Effector CD8-positive, alpha-beta T cell (primary cell): Measurements from ENCODE around the gene ACTL6B.

ENCODE experiments used
- DNase-seq: peaks from one replicate; lab custom pipeline; 2025; lab: John Stamatoyannopoulos, UW

Gene ACTL6B

DNA sequence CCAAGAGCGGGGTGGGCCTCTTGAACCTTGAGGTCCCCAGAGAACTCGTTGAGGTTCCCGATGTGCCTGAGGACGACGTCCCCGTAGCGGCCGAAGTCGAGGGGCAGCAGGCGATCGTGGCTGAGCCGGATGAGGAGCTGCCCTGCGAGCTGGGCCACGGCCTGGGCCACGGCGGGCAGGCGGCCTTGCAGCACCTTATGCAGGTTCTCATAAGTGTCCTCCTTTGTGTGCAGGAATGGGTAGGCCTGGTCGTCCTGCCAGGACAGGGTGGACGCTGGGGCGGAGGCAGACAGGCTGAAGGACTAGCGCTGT is 29.1 kb downstream of the ACTL6B start:
- DNase-seq = no peak

DNA sequence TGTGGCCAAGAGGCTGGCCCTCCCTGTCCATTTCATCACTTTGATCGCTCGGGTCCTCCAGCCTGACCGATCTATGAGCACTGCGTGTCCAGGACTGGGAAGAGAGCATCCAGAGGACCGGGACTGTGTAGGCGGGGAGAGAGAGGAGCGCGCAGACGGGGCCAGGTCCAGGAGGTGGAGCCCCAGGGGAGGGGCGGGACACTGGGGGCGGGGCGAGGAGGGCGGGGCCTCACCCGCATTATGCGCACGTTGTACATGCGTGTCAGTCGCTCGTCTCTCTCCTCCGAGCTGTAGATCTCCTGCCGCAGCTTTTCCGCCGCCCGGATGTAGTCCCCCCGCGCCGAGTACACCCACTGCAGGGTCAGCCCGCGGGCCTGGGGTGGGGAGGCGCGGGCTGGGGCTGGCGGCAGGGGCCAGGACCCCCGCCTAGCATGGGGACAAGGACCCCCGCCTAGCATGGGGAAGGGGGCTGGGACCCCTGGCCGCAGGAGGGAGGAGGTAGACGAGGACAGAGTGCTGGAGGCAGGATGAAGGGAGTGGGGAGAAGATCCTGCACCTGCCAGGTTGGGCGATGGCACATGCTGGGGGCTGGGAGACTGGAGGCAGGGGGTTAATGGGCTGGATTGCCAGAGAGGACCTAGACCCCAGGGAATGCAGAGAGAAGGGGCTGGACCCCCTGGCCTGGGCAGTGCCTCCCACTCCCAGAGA is 29.6 kb downstream of the ACTL6B start:
- peak; percentile 86 for DNase-seq

DNA sequence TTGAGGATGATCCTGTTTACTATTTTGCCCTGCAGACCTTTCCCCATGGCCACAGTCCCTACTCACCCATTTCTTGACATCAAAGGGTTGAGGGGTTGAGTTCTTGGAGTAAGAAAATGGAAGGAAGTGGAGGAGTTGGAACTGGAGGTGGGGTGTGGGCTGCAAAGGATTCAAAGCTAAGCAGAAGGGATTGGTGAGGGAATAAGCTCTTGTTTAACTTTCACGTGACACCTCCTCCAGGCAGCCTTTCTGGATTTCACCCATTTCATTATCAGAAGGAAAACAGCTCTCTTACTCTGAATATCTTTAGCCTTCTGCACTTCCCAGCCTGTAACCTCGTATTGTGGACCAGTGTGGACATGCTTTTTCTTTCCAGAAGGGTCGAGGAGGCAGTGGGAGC is 30.2 kb downstream of the ACTL6B start:
- no peak for DNase-seq

DNA sequence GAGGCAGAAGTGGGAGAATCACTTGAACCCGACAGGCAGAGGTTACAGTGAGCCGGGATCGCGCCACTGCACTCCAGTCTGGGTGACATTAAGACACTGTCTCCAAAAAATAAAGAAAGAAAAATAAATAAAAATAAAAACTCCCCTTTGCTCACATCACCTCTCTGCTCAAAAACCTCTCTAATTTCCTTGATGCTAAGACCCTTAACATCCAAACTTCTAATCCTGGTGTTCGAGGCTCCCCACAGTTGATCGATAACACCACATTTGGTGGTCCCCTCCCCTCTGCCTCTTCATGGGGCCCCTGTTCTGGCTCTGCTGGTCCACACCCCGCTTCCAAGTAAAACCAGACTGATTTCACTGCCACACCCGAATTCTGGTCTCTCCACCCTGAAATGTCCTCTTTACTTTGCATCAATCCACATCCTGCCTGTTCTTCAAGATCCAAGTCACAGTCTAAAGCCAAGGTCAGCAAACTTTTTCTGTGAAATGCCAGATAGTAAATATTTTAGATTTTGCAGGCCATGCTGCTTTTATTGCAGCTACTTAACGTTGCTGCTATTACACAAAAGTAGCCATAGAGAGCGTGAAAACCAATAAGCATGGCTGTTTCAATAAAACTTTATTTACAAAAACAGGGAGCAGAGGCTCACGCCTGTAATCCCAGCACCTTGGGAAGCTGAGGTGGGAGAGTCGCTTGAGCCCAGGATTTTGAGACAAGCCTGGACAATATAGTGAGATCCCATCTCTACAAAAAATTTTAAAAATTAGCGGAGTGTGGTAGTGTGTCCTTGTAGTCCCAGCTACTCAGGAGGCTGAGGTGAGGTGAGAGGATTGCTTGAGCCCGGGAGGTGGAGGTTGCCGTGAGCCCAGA is 32.1 kb downstream of the ACTL6B start:
- DNase-seq = no peak

DNA sequence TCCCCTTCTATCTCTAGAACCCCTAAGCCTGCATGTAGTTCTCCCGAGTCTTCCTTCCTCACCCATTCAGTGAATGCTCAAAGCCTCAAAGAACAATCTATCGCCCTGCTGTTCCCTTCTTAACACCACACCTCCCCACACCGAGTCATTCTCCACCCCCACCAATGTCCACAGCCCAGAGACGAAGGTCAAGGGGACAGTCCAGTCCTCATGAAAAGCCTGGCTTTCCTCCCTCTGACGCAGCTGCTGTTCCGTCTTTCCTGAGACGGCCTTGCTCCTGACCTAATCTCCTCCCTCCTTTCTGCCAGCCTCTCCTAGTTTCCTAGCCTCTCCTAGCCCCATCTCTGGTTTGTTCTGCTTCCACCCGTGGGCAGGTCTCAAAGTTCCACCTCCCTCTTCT is 34.7 kb downstream of the ACTL6B start:
- DNase-seq = no peak

DNA sequence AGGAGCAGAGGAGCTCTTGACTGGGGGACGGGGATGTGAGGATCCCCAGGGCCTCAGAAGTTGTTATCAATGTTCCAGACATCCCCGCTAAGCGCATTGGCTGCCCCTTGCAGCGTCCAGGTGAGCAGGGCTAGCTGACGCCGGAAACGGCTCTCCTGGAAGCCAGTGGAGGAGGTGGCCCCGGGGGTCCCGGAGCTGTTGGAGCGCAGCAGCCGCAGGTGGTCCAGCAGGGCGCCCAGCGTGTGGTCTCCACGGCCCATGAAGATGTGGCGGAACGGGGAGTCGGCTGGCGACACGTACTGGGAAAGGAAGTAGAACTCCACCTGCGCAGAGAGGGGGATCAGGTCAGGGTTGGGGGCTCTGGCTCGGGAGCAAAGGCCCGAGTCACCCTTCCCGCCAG is 35.4 kb downstream of the ACTL6B start:
- no peak for DNase-seq

DNA sequence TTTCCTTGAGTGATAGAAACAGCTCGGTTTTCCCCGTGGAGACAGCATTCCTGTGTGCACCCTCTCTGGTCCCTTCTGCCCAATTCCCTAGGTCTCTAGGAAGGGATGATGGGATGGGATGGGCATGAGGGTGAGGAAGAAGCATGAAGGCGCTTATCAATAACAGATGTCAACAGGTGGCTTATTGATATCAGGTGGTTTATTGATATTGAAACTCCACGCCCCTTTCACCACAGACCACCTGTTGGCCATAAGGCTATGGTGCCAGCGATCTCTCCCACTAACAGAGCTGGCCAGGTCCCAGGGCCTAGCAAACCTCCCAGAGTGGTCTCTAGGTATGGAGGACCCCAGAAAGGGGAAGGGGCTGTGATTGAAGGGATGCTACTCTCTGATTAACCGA is 36.0 kb downstream of the ACTL6B start:
- no peak for DNase-seq

DNA sequence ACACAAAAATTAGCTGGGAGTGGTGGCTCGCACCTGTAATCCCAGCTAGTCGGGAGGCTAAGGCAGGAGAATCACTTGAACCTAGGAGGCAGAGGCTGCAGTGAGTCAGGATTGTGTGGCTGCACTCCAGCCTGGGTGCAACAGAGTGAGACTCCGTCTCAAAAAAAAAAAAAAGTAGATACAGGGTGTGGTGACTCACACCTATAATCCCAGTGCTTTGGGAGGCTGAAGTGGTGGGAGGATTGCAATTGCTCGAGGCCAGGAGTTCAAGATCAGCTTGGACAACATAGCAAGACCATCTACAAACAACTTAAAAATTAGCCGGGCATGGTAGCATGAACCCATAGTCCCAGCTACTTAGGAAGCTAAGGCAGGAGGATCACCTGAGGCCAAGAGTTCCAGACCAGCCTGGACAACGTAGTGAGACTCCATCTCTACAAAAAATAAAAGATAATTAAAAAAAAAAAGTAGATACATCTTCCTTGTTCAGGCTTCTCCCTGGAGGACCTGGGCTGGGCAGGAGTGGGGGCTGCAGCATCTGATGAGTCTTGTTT is 41.9 kb downstream of the ACTL6B start:
- DNase-seq = no peak

DNA sequence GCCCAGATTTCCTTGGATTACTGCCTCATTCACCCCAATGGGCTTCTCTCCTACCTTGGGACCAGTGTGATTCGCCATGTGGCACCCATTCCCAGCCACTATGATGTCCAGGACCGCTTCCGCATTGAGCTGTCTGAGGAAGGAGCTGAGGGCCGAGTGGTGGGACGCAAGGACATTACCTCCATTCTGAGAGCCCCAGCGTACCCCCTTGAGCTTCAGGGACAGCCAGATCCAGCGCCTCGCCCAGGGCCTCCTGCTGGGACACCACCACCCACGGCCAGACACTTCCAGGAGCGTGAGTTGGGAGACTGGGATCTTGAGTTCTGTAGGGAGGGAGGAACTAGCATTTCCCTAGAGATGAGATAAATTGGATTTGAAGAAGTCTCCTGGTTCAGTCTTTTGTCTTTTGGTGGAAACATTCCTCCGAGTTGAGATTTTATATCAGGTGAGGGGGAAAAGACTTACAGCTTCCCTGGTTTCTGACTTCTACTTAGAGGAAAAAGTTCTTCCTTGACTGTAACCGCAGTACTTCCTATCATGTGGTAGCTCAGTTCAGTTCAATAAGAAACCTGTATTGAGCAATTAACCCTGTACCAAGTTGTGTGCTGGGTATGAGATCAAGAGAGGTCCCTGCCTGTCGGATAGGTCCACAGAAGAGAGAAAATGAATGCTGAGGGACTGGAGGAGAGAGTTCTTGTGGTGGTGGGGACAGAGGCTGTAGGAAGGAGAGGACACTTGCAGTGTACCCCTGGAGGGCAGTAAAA is 42.7 kb downstream of the ACTL6B start:
- no peak for DNase-seq

DNA sequence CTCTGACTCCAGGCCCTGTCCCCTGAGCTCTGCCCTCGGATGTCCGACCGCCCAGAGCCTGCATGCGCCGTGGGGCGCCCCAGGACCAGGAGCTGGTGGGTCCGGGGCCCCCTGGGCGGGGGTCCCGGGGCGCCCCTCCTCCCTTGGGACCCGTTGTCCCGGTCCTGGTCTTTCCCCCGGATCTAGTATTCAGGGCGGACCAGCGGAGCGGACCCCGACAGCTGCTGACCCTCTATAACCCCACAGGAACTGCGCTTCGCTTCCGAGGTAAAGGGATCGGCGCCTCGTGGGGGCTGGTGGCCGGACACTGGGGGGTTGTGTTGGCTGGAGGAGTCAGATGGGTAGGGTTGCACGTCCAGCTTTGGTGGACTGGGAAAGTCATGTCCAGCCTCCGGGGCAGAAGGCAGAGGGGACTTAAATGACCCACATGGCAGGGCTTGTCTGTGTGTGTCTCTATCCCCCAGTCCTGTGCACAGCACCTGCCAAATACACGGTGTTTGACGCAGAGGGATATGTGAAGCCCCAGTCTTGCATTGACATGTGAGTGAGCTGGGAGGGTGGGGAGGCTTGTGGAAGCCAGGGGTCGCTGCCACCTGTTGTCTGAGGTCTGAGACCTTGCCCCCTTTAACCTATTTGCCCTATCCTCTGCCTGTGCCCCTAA is 43.4 kb downstream of the ACTL6B start:
- no peak for DNase-seq

DNA sequence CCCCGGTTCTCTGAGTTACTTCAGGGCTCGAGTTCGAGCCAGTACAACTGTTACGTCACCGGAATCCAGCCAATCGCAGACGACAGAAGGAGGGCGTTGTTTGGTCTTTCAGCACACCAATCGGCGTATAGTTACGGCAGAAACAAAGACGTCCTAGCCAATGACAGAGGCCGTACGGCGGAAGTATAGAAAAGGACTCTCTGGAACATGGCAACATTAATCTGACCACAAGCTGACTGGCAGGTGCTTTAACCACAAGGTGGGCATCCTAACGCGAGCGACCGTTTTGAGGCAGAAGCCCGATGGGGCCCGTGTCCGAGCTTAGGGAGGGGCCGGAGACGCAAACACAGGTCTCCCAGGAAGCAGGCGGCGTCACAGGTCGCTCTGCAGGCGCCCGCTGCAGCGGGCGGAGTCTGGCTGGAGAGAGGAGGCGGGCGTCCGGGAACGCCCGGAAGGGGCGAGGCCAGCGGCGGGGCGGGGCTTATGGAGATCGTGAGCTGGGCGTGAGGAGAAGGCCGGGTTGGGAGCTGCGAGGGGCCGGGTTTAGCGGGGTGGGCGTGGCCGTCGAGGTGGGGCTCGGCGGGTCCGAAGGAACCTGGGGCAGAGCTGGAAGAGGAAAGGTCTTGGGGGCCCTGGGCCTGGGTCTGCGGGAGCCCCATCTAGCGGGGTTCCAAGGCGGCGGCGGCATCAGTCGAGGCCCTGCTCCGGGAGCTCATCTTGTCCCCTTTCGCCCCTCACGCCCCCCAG is 44.1 kb downstream of the ACTL6B start, which contains the start of gene MOSPD3:
Gene MOSPD3 (plus strand): TSS at position 558 of the 747 bp plus-strand sequence. CDS start 252 bp downstream, outside the sequence.
- DNase-seq = peak; percentile 94

DNA sequence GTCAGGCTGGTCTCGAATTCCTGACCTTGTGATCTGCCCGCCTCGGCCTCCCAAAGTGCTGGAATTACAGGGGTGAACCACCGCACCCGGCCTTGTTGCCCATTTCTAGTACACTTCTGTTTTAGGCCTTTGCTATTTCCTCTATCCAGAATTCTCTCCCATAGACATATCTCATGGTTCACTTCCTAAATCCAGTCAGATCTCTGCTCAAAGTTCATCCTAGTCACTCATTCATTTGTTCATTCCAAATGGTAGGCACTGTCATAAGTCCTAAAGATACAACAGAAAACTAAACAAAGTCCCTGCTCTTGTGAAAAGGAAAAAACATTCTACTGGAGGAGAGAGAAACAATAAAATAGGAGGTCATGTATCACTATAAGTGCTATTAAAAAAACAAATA is 46.3 kb downstream of the ACTL6B start:
- no peak for DNase-seq

DNA sequence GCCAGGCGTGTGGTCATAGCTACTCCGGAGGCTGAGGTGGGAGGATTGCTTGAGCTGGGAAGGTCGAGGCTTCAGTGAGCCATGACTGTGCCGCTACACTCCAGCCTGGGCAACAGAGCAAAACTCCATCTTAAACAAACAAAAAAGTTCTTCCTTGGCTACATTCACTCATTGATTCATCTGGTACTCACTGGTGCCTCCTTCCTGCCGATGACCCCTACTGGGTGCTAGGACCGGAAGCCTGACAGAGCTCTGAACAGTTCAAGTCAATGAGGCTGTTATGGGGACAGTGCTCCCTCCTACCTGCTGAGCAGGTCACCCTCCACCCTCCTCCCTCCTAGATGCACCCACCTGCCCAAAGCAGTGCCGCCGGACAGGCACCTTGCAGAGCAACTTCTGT is 49.1 kb downstream of the ACTL6B start:
- DNase-seq = no peak

DNA sequence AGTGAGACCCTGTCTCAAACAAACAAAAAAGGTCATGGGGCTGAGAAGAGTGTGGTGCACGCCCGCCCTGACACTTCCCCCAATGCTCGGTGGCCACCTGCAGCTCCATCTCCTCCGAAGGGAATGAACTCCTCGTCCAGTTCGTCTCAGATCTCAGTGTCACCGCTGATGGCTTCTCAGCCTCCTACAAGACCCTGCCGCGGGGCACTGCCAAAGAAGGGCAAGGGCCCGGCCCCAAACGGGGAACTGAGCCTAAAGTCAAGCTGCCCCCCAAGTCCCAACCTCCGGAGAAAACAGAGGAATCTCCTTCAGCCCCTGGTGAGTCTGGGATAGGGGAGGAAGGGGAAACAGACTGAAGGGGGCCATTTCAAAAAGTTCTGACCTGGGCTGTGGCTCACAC is 49.9 kb downstream of the ACTL6B start:
- DNase-seq = no peak

DNA sequence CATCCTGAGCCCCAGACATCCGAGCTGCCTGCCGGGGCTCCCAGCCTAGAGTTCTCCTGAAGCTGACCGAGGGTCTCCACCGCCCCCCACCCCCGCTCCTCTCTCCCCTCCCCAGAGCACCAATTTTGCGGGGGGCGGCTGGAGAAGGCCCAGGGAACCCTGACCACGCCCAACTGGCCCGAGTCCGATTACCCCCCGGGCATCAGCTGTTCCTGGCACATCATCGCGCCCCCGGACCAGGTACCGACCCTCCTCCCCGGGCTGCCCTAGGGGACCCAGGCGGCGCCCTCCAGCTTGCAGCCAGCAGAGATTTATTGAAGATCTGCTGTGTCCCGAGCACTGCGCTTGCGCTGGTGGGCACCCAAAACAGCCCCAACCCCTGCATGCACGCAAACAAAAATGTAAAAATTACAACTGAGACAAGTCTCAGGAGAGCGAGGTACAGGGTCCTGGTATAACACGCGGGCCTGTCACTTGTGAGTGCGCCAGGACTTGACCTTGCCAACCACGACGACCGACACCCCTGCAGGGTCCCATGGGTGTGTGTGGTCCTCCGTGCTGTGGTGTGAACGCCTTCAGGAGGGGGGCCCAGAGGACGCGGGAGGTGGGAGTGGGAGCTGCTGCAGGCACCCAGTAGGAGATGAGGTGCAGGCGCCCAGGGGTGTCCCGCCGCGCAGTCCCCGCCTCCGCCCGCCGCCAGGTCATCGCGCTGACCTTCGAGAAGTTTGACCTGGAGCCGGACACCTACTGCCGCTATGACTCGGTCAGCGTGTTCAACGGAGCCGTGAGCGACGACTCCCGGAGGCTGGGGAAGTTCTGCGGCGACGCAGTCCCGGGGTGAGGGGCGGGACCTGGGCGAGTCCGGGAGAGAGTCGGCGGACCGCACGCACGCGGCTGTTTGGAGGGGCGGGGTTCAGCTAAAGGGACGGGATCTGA is 51.0 kb downstream of the ACTL6B start:
- DNase-seq = no peak

DNA sequence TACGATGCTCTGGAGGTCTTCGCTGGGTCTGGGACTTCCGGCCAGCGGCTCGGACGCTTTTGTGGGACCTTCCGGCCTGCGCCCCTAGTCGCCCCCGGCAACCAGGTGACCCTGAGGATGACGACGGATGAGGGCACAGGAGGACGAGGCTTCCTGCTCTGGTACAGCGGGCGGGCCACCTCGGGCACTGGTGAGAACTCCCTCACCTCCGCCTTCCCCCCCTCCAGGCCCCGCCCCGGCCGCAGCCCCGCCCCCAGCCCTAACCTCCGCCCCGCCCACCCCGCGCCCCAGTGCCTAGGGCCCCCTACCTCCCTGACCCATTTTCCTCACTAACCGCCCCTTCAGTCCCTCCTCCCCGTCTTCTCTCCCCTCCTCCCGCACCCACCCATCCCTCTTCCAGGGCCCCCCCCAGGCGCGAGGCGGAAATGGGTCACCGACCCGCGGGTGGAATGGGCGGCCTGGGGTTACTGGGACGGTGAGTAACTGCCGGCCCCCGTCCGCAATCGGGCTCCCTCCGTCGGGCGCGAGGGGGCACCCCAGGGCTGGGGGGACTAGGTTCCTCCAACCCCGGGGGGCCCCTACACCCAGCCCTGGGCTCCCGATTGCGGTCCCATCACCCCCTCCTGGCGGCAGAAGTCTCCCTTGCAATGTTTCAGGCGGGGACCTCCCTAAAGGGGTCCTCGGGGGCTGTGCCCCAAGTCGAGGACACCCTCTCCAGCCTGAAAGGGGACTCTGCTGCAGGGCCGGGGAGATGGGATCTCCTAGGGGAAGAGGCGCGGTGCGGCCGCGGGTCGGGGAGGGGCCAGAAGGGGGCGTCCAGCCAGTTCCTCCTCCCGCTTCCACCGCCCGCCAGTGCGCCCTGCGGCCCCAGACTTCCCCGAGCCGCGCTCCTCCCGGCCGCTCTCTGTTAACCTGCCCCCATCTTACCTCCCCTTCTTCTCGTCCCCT is 51.9 kb downstream of the ACTL6B start:
- DNase-seq = peak; percentile 62

DNA sequence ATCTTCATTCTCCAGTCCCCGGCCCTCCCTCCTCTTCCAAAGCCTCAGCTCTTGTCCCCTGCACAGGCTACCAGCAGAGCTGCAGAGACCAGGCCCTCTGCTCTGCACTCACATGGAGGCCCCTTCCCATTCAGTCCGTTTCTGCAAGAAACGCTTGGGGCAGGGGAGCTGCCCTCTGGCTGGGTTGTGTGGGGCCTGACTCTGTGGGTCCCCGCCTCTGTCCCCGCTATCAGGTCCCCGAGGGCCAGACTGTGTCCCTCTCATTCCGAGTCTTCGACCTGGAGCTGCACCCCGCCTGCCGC is 52.6 kb downstream of the ACTL6B start:
- DNase-seq = no peak

DNA sequence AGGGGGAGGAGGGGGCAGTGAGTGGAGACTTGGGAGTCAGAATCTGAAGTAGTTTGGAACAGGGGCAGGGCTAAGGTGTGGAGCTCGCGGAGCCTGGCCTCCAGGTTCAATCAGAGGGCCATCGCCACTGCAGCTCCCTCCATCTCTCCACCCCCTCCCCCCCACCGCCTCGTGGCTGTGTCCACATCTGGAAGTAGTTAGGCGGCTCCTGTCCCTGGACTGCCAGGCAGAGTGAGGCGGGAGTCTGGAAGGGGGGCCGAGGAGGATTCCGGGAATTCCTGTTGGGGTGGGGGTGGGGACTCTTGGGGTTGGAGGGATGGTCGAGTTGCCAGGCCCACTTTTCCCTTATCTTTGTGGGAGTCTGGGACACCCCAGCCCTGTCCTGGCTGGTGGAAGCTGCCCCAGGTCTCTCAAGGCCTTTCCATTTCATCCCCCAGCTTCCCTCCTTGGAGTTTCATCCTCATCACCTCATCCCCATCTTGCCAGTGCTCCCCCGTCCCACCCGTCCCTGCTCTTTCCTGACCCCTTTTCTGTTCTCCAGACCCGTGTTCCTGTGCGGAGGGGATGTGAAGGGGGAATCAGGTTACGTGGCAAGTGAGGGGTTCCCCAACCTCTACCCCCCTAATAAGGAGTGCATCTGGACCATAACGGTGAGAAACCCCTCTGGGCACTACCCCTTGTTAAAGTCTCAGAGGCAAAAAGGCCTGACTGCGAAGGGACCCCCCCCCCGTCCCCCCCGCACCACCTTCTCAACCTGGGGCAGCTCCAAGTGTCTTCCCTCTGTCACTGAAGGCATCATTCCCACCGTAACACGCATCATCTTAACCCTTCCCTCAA is 53.1 kb downstream of the ACTL6B start:
- no peak for DNase-seq
